HEK293T (cell line): ENCODE results near the gene HDHD5.

Experiments
- ELF4 ChIP-seq: fragments of 450-650 bp; IDR thresholded peaks from 2 replicates; pipeline ENCODE4 v1.6.1; 2017; ENCODE audit warnings: antibody characterized with exemption
- HDGF ChIP-seq: fragments of 450-650 bp; IDR thresholded peaks from 2 replicates; pipeline ENCODE4 v1.6.1; 2017; ENCODE audit warnings: antibody characterized with exemption, borderline replicate concordance
- TARDBP ChIP-seq: fragments of 450-650 bp; IDR thresholded peaks from 2 replicates; pipeline ENCODE4 v1.6.1; 2016

GRCh38 chr22:17107547-17107810 lies 51.6 kb downstream of the HDHD5 start:
- TF ChIP-seq ELF4 (no peak), HDGF (no peak), TARDBP (no peak)
